Thyroid gland (tissue), 4 donors: Measurements from ENCODE around the gene NEMF.

Experiments used
- CTCF ChIP-seq, 6 experiments: fragments of 200-600 bp in 3 of 6; fragments of 450-650 bp in 3 of 6; sonication (generic) in 3 of 6; IDR thresholded peaks; one replicate each; pipeline ENCODE4 v1.5.1; 2016 to 2019; ENCODE audit warnings: antibody characterized with exemption in 6 of 6, mild to moderate bottlenecking in 2 of 6, inconsistent platforms in 1 of 6, moderate library complexity in 1 of 6
- POLR2A ChIP-seq, 2 donors: fragments of 450-650 bp; IDR thresholded peaks; one replicate each; pipeline ENCODE4 v1.6.1; 2017; ENCODE audit warnings: antibody characterized with exemption in 2 of 2, mild to moderate bottlenecking in 2 of 2, moderate library complexity in 1 of 2

GRCh38 chr14:49886523-49886922 lies 33.9 kb upstream of the NEMF start:
- TF ChIP-seq CTCF (IDR thresholded peaks at IDR 0.05) = no peak
- TF ChIP-seq POLR2A (IDR thresholded peaks at IDR 0.05) = no peak
